ENCODE data around the gene ITPK1.

DNA sequence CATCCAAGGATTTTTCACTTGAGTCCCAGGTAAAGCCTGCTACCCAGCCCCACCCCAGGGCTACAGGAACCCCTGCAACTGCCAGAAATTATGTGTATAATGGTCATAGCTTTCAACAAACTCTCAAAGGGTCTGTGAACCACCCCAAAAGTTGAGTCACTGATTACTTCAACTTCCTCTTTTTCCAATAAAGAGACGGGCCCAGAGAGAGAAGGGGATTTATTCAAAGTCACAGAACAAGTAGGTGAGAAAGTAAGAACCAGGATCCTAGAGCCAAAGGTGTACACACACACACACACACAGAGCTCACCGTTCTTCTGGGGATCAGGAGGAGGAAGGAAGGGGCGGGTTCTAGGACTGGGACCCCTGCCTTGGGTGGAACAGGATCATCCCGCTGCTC, 4.8 kb upstream of the ITPK1 start:
- TF ChIP-seq, protein P1, sequence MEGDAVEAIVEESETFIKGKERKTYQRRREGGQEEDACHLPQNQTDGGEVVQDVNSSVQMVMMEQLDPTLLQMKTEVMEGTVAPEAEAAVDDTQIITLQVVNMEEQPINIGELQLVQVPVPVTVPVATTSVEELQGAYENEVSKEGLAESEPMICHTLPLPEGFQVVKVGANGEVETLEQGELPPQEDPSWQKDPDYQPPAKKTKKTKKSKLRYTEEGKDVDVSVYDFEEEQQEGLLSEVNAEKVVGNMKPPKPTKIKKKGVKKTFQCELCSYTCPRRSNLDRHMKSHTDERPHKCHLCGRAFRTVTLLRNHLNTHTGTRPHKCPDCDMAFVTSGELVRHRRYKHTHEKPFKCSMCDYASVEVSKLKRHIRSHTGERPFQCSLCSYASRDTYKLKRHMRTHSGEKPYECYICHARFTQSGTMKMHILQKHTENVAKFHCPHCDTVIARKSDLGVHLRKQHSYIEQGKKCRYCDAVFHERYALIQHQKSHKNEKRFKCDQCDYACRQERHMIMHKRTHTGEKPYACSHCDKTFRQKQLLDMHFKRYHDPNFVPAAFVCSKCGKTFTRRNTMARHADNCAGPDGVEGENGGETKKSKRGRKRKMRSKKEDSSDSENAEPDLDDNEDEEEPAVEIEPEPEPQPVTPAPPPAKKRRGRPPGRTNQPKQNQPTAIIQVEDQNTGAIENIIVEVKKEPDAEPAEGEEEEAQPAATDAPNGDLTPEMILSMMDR (IDR thresholded peaks at IDR 0.05; ENCODE audit: low read length): no peak
- TF ChIP-seq EZH2phosphoT487 (IDR thresholded peaks at IDR 0.05; ENCODE audit: low read length): no peak
